Activated B cell treated with CpG ODN at 0.5 μM for 24 hours (primary cell): ENCODE data around the gene OCA2. TPM values are rescaled to one million over a fixed set of nuclear protein-coding genes. Genes with fewer than 3 reads are reported as not detected.
"Not testable (repeated sequence)": the region's sequence is repeated elsewhere in the genome, so short reads cannot be mapped to it uniquely, and the experiment has no call there.

Experiments
- ATAC-seq: fragments of 200-7000 bp; cut with Tn5 transposase; one replicate; pipeline ENCODE4 v1.10.0; 2021; ENCODE audit warnings: low read depth, mild to moderate bottlenecking, moderate library complexity
- CTCF ChIA-PET: fragments of 350-600 bp; sonication (Branson Sonifier 250); formaldehyde crosslinking; loops from one replicate; lab custom pipeline; 2021; ENCODE audit warnings: antibody characterized with exemption; lab: Charles Lee
- POLR2A ChIA-PET: fragments of 350-600 bp; sonication (Branson Sonifier 250); formaldehyde crosslinking; loops from one replicate; lab custom pipeline; 2021; ENCODE audit warnings: antibody characterized with exemption; lab: Charles Lee
- DNase-seq: peaks from one replicate; pipeline ENCODE4 v3.0.0; 2022
- H3K27ac Mint-ChIP-seq: one replicate; pipeline ENCODE4 v1.8.0; 2020; ENCODE audit warnings: mixed read lengths
- H3K27me3 Mint-ChIP-seq: one replicate; pipeline ENCODE4 v1.8.0; 2021; ENCODE audit warnings: mixed read lengths
- H3K36me3 Mint-ChIP-seq: one replicate; pipeline ENCODE4 v1.8.0; 2021; ENCODE audit warnings: low read depth, mixed read lengths
- H3K4me1 Mint-ChIP-seq: one replicate; pipeline ENCODE4 v1.8.0; 2021; ENCODE audit warnings: mixed read lengths
- H3K4me3 Mint-ChIP-seq: one replicate; pipeline ENCODE4 v1.8.0; 2020; ENCODE audit warnings: mild to moderate bottlenecking, mixed read lengths
- H3K9me3 Mint-ChIP-seq: one replicate; pipeline ENCODE4 v1.8.0; 2020; ENCODE audit warnings: mixed read lengths
- CTCF ChIP-seq: fragments of 200-600 bp; IDR thresholded peaks from one replicate; pipeline ENCODE4 v1.8.0; 2022; ENCODE audit warnings: antibody characterized with exemption, mild to moderate bottlenecking
- intact Hi-C: fragments of 100-400 bp; cut with micrococcal nuclease; formaldehyde crosslinking; loops from one replicate; pipeline ENCODE4 v1.15.1; 2024
- total RNA-seq: library from RNA; stranded (reverse); gene quantifications from 2 replicates; pipeline ENCODE4 v1.2.3, GENCODE V29; 2022

The OCA2 gene
- total RNA-seq, 1 donor from 2014 or later: not detected

- CTCF ChIA-PET: no interaction called here
- H3K27ac Mint-ChIP-seq: no peak overlapping the region
- no peak overlapping the region for H3K4me3 Mint-ChIP-seq
- TF ChIP-seq CTCF: no peak
- intact Hi-C loops: no loop called here
- no peak for ATAC-seq
- no peaks in the 10 kb centered on the region for H3K9me3 Mint-ChIP-seq
- POLR2A ChIA-PET: no interaction called here
- DNase-seq: no peak
- H3K36me3 Mint-ChIP-seq: no peaks in the 10 kb centered on the region
- H3K27me3 Mint-ChIP-seq: no peaks in the 10 kb centered on the region
- H3K4me1 Mint-ChIP-seq: peaks cover 43% of the 10 kb centered on the region
These were observed 144.0 kb downstream of the OCA2 start for GRCh38 chr15:27955087-27955486.

- H3K9me3 Mint-ChIP-seq, DNase-seq, H3K27ac Mint-ChIP-seq, POLR2A ChIA-PET, H3K4me3 Mint-ChIP-seq, ATAC-seq, CTCF ChIA-PET, H3K36me3 Mint-ChIP-seq, H3K27me3 Mint-ChIP-seq, intact Hi-C loops: not testable (repeated sequence)
- H3K4me1 Mint-ChIP-seq: peaks cover 20% of the 10 kb centered on the region
These were observed 146.5 kb downstream of the OCA2 start for GRCh38 chr15:27952593-27952992.

GRCh38 chr15:27951191-27951890, 147.8 kb downstream of the OCA2 start:
- no peak for TF ChIP-seq CTCF
- ATAC-seq (no peak), DNase-seq (no peak)
- Mint-ChIP-seq H3K27me3 (no peaks in the 10 kb centered on the region), H3K4me1 (peaks cover 8% of the 10 kb centered on the region), H3K36me3 (no peaks in the 10 kb centered on the region), H3K27ac (no peak overlapping the region), H3K4me3 (no peak overlapping the region), H3K9me3 (no peaks in the 10 kb centered on the region)
- POLR2A ChIA-PET: no interaction called here
- intact Hi-C loops: no loop called here
- CTCF ChIA-PET: no interaction called here

- POLR2A ChIA-PET: no interaction called here
- intact Hi-C loops: no loop called here
- no peaks in the 10 kb centered on the region for H3K27me3 Mint-ChIP-seq
- ATAC-seq: no peak
- H3K9me3 Mint-ChIP-seq: no peaks in the 10 kb centered on the region
- CTCF ChIA-PET: no interaction called here
- no peaks in the 10 kb centered on the region for H3K36me3 Mint-ChIP-seq
- H3K4me1 Mint-ChIP-seq: no peaks in the 10 kb centered on the region
- H3K27ac Mint-ChIP-seq: no peak overlapping the region
- no peak overlapping the region for H3K4me3 Mint-ChIP-seq
- DNase-seq: no peak
- no peak for TF ChIP-seq CTCF
These were observed 150.0 kb downstream of the OCA2 start for GRCh38 chr15:27949089-27949488.

- no peak overlapping the region for H3K4me3 Mint-ChIP-seq
- peaks cover 2% of the 10 kb centered on the region for H3K9me3 Mint-ChIP-seq
- H3K27me3 Mint-ChIP-seq: no peaks in the 10 kb centered on the region
- ATAC-seq (no peak), DNase-seq (no peak)
- POLR2A ChIA-PET: no interaction called here
- H3K27ac Mint-ChIP-seq: no peak overlapping the region
- intact Hi-C loops: no loop called here
- H3K4me1 Mint-ChIP-seq: no peaks in the 10 kb centered on the region
- TF ChIP-seq CTCF: no peak
- H3K36me3 Mint-ChIP-seq: no peaks in the 10 kb centered on the region
- CTCF ChIA-PET: no interaction called here
These were observed 159.9 kb downstream of the OCA2 start for GRCh38 chr15:27939246-27939645.

- intact Hi-C loops: no loop called here
- CTCF ChIA-PET: no interaction called here
- POLR2A ChIA-PET: no interaction called here
These were observed 161.3 kb downstream of the OCA2 start for GRCh38 chr15:27937851-27938250.

More at GRCh38 chr15:27937851-27938250, 161.3 kb downstream of the OCA2 start:
- no peaks in the 10 kb centered on the region for H3K4me1 Mint-ChIP-seq
- no peaks in the 10 kb centered on the region for H3K36me3 Mint-ChIP-seq
- no peak overlapping the region for H3K27ac Mint-ChIP-seq
- no peak for TF ChIP-seq CTCF
- peaks cover 9% of the 10 kb centered on the region for H3K9me3 Mint-ChIP-seq
- ATAC-seq (no peak), DNase-seq (no peak)
- no peaks in the 10 kb centered on the region for H3K27me3 Mint-ChIP-seq
- H3K4me3 Mint-ChIP-seq: no peak overlapping the region
